GM19238 (cell line): Measurements from ENCODE around the gene ROBO4.

Experiments
- DNase-seq: peaks from one replicate; pipeline ENCODE4 v3.0.0; 2011; ENCODE audit warnings: low spot score; ENCODE audit not compliant: insufficient read length

The ROBO4 gene

DNA sequence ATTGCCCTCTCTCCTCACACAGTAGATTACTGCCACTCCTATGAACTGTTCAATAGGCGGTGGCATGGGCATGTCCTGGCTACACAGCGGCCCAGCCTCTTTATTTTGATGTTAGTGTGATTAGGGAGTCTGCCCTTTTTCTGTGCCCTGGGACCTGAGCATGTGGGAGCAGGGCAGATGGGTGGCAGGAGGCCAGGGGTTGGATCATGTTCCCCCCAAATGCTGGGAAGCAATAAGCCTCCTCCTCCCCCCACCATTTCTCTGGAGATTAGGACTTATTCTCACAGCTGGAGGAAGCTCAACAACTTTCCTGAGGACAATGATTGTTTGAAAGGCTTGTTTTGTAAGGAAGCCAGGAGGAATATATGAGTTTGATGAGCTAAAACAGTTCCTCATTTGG, 22.2 kb upstream of the ROBO4 start:
- DNase-seq: no peak

DNA sequence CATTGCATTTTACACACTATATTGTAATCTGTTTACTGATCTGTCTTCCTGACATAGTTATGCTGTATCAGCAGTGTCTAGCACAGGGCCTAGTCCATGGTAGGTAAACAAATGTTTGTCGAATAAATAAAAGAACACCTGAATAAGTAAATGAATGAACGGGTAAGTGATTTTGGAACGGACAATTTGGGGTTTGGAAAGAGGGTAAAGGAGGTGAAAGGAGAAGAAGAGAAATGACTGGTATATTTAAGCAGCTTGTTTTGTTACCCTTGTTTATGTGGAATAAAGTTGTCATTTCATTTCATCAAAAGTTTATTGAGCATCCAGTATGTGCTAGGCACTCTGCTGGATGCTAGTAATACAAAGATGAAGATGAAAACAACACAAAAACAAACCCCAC, 21.3 kb upstream of the ROBO4 start, which contains the start of gene HEPN1:
HEPN1 (plus strand) TSS at position 301 of the 400 bp plus-strand sequence.
- DNase-seq: no peak

DNA sequence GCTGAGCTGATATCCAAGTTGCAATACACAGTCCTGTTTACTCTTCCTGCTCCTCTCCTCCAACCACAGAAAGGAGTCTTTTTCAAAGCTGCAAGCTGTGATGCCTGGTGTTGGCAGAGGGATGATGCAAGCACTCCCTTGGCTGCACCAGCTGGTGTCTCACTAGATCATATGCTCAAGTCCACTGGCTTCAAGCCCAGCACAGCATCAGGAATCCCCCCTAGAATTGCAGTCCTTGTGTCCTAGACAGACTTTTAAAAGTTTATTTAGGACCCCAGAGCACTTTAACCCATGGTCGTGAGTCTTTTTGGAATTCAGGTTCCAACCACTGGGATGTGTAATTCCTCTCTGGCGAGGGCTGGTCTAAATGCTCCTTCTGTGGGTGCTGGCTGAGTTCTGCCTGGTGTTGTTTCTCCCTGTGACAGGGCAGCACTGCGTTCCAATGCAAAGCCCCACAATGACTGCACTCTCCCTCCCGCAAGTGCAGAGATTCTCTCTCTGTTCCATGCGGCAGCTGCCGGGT, 19.5 kb upstream of the ROBO4 start:
- no peak for DNase-seq

DNA sequence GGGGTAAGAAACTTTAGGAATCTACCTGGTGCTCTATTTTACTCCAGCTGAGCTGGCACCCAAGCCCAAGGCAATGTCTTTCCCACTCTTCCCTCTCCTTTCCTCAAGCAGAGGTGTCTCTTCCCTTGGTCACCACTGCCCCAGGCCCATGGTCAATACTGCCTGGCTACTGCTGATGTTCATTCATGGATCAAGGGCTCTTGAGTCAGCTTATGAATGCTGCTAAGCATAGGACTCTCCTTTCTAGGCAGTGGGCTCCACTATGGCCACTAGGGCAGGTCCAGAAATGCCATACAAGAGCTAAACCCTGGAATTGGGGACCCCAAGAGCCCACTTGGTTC, 18.7 kb upstream of the ROBO4 start:
- no peak for DNase-seq

DNA sequence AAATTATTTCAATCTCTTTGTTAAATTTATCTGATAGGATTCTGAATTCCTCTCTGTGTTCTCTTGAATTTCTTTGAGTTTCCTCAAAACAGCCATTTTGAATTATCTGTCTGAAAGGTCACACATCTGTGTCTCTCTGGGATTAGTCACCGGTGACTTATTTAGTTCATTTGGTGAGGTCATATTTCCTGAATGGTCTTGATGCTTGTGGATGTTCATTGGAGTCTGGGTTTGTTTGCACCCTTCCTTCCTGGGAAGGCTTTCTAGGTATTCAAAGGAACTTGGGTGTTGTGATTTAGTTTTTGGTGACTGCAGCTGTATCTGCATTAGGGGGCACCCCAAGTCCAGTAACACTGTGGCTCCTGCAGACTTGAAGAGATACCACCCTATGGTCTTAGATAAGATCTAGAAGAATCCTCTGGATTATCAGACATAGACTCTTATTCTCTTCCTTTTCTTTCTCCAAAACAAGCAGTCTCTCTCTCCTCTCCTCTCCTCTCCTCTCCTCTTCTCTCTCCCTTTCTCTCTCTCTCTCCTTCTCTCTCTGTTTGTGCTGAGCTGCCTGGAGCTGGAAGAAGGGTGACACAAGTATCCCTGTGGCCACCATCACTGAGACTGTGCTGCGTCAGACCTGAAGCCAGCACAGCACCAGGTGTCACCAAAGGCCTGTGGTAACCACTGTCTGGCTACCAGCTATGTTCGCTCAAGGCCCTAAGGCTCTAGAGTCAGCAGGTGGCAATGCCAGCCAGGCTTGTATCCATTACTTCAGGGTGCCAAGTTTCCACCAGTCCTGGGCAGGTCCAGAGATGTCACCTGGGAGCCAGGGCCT, 18.1 kb upstream of the ROBO4 start:
- no peak for DNase-seq

DNA sequence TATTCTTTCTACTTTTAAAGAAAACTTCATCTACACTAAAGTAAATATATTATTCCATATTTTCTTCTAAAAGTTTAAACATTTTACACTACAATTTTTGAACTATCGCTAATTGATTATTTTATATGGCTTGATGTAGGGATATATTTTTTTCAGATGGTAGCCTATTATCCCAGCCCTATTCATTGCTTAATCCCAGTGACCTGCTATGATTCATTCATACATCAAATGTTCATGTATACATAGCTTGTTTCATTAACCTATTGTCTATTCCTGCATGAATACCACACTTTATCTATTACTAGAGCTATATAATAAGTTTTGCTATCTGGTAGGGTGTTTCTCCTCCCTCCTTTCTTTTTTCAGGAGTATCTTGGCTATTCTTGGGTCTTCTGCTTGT, 5.0 kb upstream of the ROBO4 start:
- no peak for DNase-seq

DNA sequence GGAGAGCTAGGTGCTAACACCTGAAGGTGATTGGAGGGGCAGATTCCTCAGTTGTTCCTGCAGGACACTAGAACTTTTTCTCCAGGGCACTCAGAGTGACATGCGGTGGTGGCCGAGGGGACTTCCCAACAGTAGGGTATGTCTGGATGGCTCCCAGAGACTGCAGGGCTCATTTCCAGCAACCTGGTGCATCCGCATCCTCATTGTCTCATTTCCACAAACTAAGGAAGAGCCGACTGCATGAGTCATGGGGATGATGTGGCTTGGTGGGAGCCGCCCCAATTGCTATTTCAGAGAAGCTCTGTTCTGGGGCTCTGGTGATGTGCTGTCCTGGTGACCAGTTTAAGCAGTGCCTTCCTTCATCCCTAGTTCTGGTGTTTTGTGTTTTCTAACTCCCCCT, 2.8 kb upstream of the ROBO4 start:
- DNase-seq: no peak

DNA sequence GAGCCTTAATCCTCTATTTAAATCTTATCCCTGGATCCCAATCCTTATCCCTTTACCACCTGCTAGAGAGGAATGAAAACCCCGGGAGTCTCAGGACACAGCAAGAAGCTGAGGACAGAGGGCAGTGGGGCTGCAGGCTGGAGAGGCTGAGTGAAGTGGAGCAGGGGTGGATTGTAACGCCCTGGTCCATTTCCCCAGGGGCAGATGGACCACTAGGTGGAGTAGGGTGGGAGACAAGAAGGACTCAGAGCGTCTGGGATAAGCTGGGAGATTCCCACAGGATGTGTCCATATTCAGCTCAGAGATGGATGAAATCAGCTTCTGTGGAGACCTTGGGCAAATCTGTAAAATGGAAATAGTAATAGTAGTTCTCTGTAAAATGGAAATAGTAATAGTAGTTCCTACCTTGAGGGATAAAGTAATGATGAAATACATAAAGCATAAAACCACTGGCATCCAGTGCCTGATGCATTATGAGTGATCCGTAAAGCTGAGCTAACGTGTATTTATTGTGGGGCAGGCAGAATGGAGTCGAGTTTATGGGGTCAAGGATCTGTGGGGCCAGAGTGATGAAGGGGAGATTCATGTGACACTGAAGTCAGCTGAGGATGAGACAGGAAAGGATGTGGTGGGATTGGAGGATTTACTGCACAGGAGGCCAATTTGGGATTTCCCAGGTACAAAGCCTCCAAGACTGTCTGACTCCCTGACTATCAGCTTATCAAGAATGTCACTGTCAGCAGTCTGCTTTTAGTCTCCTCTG, 1.9 kb upstream of the ROBO4 start:
- no peak for DNase-seq

DNA sequence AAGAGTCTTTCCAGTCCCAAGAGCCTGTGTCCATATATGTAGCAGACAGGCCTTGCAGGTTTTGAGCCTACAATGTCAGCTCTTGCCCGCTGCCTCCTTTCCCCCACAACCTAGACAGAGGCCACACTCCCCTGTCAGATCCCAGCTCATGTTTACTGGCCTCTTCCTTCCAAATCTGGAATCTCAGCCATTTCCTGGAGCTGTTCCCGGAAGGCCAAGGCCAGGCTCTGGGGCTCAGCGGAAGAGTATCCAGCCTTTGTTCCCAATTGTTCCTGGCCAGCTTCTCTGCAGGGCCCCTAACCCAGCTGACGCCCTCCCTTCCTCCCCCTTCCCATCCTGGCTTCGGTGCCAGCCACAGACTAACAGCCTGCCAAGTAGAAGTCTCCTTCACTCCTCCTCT, 1.0 kb upstream of the ROBO4 start:
- no peak for DNase-seq

DNA sequence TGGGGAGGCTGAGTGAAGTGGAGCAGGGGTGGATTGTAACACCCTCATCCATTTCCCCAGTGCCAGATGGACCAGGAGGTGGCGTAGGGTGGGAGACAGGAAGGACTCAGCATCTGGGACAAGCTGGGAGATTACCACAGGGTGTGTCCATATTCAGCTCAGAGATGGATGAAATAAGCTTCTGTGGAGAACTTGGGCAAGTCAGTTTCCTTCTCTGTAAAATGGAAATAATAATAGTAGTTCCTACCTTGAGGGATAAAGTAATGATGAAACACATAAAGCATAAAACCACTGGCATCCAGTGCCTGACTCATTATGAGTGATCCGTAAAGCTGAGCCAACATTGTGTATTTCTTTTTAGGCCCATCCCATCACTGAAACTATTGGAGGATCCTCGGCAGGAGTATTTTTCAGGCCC, 607 bp upstream of the ROBO4 start:
- no peak for DNase-seq

DNA sequence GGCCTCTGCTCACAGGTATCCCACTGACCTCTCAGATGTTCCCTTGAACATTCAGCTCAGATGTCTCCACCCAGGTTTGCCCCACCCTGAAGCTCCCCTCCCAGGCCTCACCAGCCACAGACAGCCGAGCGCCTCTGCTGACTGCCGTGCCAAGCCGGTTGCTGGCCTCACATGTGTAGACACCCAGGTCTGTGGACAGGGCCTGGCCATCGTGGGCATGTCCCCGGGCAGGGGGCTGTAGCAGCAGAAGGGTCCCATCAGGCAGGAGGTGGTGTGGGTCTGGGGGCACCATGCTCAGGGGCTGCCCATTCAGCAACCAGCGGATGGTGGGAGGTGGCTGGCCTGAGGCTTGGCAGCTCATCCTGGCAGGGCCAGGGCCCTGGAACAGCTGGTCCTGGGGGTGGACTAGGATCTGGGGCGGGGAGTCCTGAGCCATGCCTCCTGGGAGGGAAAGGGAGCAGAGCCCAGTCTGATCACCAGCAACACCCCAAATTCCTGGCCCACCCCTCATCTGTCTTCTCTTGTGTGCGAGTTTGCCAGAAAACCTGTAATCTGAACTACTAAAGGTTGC, 759 bp downstream of the ROBO4 start:
- DNase-seq: no peak

DNA sequence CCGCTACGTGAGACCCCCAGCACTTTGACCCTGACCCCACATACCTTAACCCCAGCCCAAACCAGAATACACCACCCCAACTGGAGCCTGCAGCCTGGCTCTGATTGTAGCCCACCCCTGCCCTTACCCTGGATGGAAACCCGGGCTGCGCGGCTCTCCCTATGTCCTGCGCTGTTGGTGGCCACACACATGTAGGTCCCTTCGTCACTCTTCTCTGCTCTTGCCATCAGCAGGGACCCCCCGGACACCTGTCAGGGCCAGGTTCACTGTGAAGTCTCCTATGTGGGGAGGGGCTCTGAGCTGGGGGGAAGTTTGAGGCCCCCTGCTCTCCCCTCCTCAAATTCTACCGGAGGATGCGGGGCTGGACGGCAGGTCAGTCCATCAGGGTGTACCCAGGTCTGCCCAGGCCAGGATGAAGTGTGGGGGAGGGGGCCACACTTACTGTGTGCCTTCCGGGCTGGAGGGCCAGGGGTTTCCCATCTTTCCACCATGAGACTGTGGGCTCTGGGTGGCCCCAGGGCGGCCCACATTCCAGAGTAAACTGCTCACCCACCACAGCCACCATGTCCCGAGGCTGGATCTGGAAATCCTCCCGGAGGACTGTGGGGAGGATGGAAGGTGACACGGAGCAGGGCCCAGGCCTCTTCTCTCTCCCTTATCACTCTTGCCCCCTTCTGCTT, 1.5 kb downstream of the ROBO4 start:
- no peak for DNase-seq

DNA sequence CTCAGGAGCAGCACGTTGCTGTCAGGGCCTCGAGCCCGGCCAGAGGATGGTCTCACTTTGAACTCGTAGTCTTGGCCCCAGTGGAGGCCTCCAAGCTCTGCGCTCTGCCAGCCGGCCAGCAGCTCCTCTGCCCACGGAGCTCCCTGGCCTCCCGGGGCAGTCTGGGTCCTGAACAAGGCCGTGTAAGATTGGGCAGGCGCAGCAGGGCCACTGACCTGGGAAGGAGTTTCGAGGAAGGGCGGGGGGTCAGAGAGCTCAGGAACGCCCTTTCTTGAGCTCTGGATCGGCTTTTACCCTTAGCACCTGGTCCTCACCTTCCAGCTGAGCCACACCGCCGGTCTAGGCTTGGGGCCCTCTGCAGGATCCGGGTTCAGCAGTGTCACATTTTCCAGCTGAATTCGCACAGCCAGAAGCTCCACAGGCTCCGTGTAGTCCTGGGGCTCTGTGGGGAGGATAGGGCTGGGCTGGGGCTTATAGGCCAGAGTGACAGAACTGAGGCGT, 2.1 kb downstream of the ROBO4 start:
- DNase-seq: no peak

DNA sequence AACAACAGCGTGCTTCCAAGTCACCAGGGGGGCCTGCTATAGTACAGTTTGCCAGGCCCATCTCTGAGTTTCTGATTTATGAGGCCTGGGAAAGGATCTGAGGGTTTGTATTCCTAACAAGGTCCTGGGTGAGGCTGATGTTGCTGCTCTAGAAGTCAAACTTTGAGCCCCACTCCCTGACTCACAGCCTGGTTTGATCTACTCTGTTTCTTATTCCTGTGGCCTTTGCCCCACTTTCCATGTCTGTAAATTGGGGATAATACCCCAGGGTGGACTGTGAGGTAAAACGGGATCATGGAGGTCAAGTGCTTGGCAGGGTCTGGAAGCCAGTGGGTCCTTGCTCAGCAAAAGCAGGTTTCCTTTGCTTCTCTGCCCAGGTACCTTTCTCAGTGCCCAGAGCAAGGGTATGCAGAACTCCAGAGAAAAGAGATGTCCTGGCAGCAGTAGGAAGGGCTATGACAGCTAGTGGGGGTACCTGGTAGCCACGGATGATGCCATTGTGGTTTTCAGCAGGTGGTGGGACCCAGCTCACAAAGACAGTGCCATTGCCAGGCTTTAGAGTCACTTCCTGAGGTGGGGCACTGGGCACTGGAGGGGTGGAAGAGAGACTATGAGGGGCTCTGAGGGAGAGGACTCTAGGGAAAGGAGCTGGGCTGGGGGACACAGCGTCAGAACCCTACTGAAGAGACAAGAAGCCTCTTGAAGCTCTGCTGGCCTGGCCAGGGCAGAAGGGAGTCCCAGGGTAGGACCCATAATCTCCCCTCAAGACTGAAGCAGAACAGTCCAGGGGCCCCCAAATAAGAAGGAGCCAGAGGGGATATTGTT, 2.8 kb downstream of the ROBO4 start:
- DNase-seq: no peak

DNA sequence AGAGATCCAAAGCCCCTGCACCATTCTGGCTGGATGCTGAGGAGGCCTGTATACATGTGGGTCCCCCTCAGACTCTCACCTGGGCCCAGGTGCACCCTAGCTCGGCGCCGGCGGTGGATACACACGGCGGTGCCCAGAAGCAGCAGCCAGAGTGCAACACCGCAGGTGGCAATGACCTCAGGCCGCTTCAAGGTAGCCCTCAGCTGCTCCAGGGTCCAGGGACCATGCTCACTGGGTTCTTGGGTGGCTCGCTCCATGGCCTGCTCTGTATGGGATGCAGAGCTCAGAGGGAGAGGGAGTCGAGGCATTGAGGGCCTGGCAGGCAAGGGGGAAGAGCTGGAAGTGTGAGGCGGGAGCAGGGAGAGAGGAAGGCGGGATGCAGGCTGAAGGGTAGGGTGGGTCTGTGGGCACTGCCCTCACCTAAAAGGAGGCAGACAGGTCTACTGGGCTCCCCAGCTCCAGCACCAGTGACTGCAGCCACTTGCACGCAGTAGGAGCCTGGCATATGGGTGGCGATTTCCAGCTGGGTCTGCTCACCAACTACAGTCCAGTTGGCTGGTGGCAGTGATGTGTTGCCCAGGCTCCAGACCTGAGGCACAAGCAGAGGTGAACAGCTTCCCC, 3.8 kb downstream of the ROBO4 start:
- DNase-seq: no peak

DNA sequence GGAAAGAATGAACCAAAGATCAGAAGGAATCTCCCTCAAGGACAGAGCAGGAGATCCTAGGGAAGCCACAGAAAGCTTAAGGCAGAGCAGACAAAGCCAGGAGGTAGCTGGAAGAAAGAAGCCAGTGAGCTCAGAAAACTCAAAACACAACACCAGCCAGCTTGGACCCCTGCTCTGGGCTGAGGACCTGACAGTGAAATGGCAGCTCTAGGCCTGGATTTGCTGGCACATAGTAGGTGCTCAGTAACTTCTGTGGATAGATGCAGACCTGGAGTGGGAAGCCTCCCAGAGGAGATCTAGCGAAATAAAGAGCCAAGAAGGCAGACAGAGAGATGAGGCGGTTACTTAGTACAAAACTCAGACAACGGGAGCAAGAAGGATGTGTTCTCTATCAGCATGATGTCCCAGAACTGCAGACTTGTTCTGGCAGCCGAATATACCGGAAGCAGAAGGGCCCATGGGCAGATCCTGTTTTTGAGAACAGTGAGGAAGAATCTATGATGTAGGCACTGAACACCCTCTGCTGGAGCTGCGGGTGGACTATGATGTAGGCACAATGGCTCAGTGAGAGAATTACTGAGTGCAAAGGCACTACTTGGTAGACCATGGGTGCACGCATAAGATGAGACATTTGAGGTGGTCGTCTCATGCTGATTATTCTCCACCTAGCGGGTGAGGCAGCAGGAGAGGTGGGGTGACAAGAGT, 4.8 kb downstream of the ROBO4 start:
- no peak for DNase-seq

DNA sequence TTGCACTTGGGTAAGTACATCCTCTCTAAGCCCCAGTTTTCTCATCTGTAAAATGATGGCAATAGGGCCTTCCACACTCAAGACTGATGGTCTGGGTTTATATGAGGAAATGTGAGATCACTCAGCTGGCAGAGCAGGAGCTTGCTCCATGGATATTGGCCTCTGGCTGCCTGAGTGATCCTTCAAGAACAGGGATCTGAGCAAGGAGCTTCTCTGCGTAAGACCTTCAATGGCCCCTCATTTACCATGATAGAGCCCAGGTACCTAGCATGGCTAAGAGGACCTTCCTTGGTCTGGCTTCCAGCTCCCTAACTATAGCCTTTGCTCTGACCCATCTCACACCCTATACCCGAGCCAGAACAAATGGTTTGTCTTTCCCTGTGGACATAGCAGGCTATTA, 5.5 kb downstream of the ROBO4 start:
- no peak for DNase-seq

DNA sequence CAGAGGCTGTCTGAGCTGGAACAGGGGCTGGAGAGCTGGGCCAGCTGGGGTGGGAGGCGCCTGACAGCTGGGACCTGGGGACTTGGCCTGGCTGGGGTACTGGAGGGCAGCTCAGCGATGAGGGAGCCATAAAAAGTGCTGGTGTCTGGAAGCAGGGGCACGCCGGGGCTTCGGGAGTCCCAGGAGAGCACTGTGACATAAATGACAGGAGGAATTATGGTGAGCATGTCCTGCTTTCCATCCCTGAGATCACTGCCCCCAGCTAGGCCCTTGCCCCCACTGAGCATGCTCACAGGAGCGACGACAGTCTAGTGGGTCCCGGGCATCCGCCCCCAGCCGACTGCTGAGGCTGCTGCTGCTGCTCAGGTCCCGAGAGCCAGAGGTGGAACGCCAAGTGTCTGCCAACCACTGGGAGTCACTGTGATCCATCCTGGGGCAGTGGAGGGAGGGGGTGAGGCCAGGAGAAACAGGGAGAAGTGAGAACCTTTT, 6.2 kb downstream of the ROBO4 start:
- no peak for DNase-seq

DNA sequence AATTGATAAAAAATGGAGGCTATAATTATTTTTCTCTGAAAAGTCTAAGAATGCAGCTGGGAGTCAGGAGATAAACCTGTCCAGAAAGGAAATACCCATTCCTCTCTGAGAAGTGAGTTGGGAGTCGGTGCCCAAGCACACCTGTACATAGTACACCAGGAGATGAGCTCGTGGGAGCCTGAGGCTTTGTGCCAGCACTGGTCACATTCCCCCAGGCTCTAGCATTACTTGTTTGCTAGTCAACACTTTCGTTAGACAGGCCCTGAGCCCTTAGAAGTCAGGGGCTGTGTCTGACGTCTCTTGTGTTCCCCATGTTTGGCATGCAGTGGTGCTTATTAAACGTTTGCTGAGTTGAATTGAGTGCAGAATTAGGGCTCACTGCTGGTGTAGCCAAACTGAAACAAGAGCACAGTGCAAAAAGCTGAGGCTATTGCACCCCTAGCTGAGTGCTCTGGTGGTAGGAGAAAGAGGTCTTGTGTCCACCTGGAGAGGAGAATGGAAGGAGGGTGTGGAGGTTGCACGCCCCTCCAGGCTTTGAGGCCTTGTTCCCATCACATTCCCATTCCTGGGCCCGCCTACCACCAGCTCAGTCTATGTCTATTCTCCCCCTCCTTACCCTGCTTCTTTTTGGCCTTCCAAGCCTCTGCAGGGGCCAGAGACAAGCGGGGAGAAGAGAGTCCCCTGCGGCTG, 6.8 kb downstream of the ROBO4 start:
- DNase-seq: no peak
